D341Med (cell line): ENCODE data around the gene UBE2Q1.
A peak's percentile ranks its signal among the peaks of the same experiment; 100 is the strongest.

Experiments
- DNase-seq: peaks from one replicate; pipeline ENCODE4 v3.0.0; 2012; ENCODE audit warnings: low spot score

UBE2Q1 gene

DNA sequence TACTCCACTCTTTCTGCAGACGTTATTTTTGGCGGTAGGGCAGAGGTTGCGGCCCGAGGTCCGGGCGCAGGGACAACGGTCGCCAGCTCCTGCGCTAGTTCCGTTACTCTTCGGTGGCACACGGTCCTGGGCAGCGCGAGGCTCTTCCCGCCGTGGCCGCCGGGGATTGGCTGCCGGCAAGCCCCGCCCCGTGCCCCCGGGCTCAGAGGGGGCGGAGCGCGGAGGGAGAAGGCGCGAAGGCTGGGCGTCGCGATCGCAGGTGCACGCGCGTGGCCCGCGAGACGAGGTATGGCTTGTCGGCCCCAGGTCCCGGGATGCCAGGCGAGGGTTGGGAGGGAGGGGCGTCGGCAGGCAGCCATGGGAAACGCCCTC, 55.7 kb downstream of the UBE2Q1 start:
- DNase-seq = no peak

DNA sequence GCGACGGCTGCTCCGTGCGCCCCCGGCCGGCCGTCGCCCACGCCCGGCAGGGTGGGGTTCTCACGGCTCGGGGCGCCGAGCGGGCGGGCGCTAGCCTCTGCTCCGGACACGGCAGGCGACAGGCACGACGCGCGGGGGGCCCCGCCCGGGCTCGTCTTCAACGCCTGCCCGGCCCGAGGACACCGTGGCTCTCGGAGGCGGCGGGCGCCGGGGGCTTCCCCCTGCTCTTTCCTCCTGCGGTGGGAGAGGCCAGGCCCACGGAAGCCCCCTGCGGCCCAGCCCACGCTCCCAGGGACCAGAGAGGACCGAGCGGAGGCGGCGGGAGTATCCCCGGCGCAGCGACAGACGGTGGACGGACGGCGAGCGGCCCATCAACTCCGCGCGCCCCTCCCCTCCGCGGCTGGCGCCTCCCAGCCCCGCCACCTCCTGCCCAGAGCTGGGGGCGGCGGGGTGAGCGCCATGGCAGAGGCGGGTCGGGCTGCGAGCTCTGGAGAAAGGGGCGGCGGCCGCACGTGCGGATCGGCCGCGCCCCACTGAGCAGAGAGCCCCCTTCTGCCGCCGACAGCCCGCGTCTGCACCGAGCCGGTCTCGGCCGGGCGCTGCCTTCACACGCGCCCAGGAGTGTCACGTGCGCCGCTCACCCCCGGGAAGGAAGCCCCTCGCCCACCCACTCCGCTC, 56.3 kb downstream of the UBE2Q1 start, which contains the start of the genes SHE and TDRD10:
Gene SHE (minus strand): TSS at position 347 of the 678 bp plus-strand sequence. CDS start 386 bp downstream, outside the sequence.
Gene TDRD10 (plus strand): TSS at position 154 of the 678 bp plus-strand sequence. CDS start 4,685 bp downstream, outside the sequence.
- DNase-seq = peak; percentile 57

DNA sequence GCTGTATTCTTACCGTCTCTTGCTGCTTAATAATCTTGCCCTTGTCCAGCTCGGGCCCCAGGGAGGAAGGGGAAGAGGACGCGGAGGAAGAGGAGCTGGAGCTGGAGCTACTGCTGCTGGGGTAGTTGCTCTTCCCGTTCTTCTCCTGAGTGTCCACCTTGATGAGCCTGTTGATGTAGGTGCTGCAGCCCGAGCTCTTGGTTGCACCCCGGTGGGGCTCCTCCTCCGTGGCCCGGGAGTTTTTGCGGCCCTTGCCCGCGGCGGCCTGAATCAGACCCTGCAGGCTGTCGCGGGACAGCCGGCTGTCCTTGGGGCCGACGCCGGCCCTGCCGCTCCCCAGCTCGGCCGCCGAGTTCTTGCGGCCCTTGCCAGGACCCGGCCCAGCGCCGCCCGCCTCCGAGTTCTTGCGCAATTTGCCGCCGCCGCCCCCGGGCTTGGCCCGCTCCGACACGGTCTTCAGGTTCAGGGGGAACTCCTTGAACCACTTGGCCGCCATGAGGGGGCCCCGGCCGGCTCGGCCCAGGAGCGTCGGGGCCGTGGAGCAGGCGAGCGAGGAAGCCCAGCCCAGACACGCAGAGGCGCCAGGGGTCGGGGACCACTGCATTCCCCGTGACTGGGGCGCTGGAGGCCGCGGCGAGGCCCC, 56.9 kb downstream of the UBE2Q1 start:
- DNase-seq = peak; percentile 53

DNA sequence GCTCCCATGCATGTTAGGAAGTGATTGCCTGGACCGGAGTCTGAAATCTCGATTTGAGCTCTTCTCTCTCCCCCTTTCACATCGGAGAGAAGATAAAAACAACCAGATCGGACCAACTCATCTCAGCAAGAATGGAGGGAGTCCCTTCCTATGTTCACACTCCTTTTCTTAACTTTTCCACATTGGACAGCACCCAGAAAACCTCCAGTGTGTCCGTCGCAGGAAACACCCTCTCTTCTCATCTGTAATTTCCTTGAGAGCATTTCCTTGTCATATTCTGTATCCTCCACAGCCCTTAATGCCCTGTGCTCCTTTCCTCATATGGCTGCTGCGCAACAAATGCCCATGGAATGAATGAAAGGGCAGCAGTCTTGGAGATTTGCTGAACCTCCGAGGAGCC, 57.9 kb downstream of the UBE2Q1 start:
- no peak for DNase-seq

DNA sequence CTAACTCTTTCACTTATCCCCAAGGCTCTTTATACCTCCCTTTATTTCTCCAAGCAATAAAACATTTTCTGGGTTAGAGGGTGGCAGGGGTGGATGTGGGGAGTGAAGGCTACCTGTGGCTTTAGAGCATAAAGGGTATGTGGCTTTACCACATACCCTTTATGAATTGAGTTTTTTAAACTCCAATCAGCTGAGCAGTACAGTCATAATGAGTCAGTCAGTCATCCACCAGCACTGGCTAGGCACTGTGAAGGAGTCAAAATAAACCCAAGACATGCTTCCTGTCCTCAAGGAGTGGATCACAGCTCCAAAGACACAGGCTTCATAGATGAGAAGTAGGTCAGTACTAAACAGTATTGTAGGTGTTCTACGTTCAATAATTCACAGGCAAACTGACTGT, 59.0 kb downstream of the UBE2Q1 start:
- DNase-seq = no peak
